ENCODE data around the gene SERPINI1.

- TF ChIP-seq CTCF (IDR thresholded peaks at IDR 0.05) (no peak), POLR2A (IDR thresholded peaks at IDR 0.05) (no peak)
Measured at GRCh38 chr3:167867981-167868380, 132.5 kb downstream of the SERPINI1 start.
